Dermis microvascular lymphatic vessel endothelial cell (primary cell): ENCODE results near the gene COQ7. TPM values are rescaled to one million over a fixed set of nuclear protein-coding genes. Genes with fewer than 3 reads are reported as not detected.

ENCODE experiments used
- DNase-seq, 2 donors: peaks; one replicate each; pipeline versions ENCODE4 v3.0.0 to v3.0.0-alpha.2; 2010; ENCODE audit warnings: low read depth in 2 of 2
- total RNA-seq: library from RNA; depleted of rRNA; stranded (reverse); fragments of >200 nt; gene quantifications from 2 replicates; pipeline ENCODE4 v1.2.1, GENCODE V29; 2014

COQ7 gene
- total RNA-seq, 1 donor from 2014 or later, result 16.8 TPM

GRCh38 chr16:19086322-19087199 is 19.1 kb downstream of the COQ7 start:
- DNase-seq, result peak; percentile 88 to 94

- peak; percentile 83 to 89 for DNase-seq
These were observed 21.0 kb downstream of the COQ7 start for GRCh38 chr16:19088341-19088916.

GRCh38 chr16:19089410-19089955 is 22.1 kb downstream of the COQ7 start:
- no peak for DNase-seq

- DNase-seq, result no peak
These were observed 23.5 kb downstream of the COQ7 start for GRCh38 chr16:19090916-19091315.

- no peak for DNase-seq
These were observed 25.4 kb downstream of the COQ7 start for GRCh38 chr16:19092653-19093410.

GRCh38 chr16:19093631-19094541 is 26.5 kb downstream of the COQ7 start:
- DNase-seq, result no peak

GRCh38 chr16:19094542-19095365 is 27.3 kb downstream of the COQ7 start:
- no peak for DNase-seq

GRCh38 chr16:19095654-19096053 is 28.2 kb downstream of the COQ7 start:
- no peak for DNase-seq

- no peak for DNase-seq
These were observed 30.8 kb downstream of the COQ7 start for GRCh38 chr16:19098173-19098572.

- DNase-seq, result no peak
These were observed 34.9 kb downstream of the COQ7 start for GRCh38 chr16:19102187-19102872.

GRCh38 chr16:19104607-19105006 is 37.2 kb downstream of the COQ7 start:
- DNase-seq, result no peak

- no peak for DNase-seq
These were observed 37.7 kb downstream of the COQ7 start for GRCh38 chr16:19105131-19105530.

- no peak for DNase-seq
These were observed 38.6 kb downstream of the COQ7 start for GRCh38 chr16:19105891-19106624.

- no peak for DNase-seq
These were observed 39.2 kb downstream of the COQ7 start for GRCh38 chr16:19106625-19107020.

GRCh38 chr16:19108409-19109287 is 41.2 kb downstream of the COQ7 start:
- peak; percentile 56 to 62 for DNase-seq

GRCh38 chr16:19109288-19109664 is 41.9 kb downstream of the COQ7 start:
- DNase-seq, result no peak

- DNase-seq, result no peak
These were observed 43.3 kb downstream of the COQ7 start for GRCh38 chr16:19110537-19111360.
